ENCODE results near the gene FAM131A.

The FAM131A gene, protein sequence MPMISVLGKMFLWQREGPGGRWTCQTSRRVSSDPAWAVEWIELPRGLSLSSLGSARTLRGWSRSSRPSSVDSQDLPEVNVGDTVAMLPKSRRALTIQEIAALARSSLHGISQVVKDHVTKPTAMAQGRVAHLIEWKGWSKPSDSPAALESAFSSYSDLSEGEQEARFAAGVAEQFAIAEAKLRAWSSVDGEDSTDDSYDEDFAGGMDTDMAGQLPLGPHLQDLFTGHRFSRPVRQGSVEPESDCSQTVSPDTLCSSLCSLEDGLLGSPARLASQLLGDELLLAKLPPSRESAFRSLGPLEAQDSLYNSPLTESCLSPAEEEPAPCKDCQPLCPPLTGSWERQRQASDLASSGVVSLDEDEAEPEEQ

DNA sequence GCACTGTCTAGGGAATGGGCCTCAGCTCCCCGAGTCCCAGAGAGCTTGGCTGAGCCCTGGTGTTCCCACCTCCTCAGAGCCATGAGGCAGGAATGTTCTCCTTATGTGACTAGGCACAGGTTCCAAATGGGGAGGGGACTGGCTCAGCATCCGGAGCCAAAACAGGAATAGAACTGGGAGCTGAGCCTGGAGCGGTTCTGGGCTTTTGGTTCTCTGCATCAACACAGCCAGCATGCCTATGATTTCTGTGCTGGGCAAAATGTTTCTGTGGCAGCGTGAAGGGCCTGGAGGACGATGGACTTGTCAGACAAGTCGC, at the start of gene FAM131A:
FAM131A (plus strand) TSS at position 202 of the 316 bp plus-strand sequence; CDS start at position 233, 31 bp downstream.
- Mint-ChIP-seq H3K4me3 (peak within 1 kb of the TSS; percentile 88), H3K27me3 (no peaks in the 10 kb centered on the region), H3K27ac (peak within 1 kb of the TSS; percentile 81), H3K9me3 (no peaks in the 10 kb centered on the region), H3K4me1 (ENCODE audit: low read depth) (peaks cover 52% of the 10 kb centered on the region), H3K36me3 (ENCODE audit: low read depth) (peaks cover 30% of the 10 kb centered on the region)

DNA sequence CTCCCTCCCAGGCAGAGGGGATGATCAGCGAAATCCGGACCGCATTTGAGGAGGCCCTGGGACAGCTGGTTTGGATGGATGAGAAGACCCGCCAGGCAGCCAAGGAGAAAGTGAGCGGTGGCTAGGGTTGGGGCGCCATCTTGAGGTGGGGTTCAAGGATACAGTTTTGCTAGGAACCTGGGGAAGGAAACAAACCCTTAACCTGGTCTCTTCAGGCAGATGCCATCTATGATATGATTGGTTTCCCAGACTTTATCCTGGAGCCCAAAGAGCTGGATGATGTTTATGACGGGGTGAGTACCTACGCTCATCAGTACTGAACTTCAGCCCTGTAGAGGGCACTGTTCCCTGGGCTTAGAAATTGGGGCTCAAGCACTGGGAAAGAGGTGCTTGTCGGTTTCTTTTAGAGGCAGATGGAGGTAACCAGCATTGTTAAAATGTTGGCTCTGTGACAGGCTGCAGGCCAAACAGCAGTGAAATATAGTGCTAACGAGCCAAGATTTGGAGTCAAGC, 47.9 kb upstream of the FAM131A start:
- Mint-ChIP-seq H3K27me3 (peaks cover 13% of the 10 kb centered on the region), H3K36me3 (ENCODE audit: low read depth) (no peaks in the 10 kb centered on the region), H3K27ac (no peak overlapping the region), H3K4me1 (ENCODE audit: low read depth) (no peaks in the 10 kb centered on the region), H3K4me3 (no peak overlapping the region), H3K9me3 (no peaks in the 10 kb centered on the region)

DNA sequence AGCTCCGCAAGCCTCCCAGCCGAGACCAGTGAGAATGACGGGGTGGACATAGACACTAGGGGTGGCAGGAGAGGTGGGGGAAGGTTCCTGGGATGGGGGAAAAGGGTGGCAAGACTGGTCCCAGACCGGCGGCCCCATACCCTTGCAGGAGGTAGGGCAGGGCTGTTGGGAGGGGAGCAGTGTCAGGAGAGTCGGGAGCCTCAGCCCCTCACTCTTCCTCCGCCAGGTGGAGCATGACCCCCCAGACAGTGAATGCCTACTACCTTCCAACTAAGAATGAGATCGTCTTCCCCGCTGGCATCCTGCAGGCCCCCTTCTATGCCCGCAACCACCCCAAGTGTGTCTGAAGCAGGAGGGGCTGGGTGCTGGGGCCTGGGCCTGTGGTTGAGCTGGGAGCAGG, 47.1 kb upstream of the FAM131A start:
- Mint-ChIP-seq H3K9me3 (no peaks in the 10 kb centered on the region), H3K27ac (no peak overlapping the region), H3K4me1 (ENCODE audit: low read depth) (no peaks in the 10 kb centered on the region), H3K4me3 (no peak overlapping the region), H3K36me3 (ENCODE audit: low read depth) (no peaks in the 10 kb centered on the region), H3K27me3 (peaks cover 13% of the 10 kb centered on the region)

DNA sequence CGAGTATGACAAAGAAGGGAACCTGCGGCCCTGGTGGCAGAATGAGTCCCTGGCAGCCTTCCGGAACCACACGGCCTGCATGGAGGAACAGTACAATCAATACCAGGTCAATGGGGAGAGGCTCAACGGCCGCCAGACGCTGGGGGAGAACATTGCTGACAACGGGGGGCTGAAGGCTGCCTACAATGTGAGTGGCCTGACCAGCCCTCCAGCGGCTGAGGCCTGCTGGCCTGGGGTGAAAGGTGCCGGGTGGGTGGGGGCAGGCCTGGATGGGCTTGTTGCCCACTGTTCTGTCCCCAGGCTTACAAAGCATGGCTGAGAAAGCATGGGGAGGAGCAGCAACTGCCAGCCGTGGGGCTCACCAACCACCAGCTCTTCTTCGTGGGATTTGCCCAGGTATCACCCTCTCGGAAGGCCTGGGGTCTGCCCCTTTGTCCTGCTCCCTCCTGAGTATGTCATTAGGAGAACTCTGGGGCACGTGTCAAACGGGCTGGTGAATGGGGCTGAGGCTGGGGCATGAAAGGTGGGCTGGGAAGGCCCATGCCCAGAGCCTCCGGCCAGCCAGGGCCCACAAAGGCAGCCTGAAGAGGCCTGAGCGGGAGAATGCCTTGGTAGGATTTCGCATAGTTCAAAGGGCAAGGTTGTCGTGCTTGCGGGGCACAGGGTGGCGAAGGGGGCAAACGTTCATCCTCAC, 46.2 kb upstream of the FAM131A start:
- no peaks in the 10 kb centered on the region for H3K4me1 Mint-ChIP-seq (ENCODE audit: low read depth)
- H3K4me3 Mint-ChIP-seq, result no peak overlapping the region
- peaks cover 9% of the 10 kb centered on the region for H3K27me3 Mint-ChIP-seq
- no peaks in the 10 kb centered on the region for H3K36me3 Mint-ChIP-seq (ENCODE audit: low read depth)
- H3K27ac Mint-ChIP-seq, result no peak overlapping the region
- H3K9me3 Mint-ChIP-seq, result no peaks in the 10 kb centered on the region

DNA sequence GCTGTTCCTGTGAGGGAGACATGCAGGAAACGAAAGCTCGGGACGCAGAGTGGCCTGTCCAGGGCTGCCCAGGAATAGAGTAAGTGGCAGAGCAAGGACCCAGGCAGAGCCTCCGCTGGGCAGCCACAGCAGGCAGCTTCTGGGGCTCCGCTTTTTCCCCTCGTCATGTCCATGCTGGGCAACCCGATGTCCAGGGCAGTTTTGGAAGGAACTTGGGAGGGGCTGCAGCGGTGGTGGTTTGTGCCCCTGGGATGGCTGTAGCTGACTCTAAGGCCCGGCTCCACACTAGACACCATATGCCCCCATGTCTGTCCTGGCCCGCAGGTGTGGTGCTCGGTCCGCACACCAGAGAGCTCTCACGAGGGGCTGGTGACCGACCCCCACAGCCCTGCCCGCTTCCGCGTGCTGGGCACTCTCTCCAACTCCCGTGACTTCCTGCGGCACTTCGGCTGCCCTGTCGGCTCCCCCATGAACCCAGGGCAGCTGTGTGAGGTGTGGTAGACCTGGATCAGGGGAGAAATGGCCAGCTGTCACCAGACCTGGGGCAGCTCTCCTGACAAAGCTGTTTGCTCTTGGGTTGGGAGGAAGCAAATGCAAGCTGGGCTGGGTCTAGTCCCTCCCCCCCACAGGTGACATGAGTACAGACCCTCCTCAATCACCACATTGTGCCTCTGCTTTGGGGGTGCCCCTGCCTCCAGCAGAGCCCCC, 45.5 kb upstream of the FAM131A start:
- Mint-ChIP-seq H3K4me1 (ENCODE audit: low read depth) (no peaks in the 10 kb centered on the region), H3K27me3 (peaks cover 4% of the 10 kb centered on the region), H3K9me3 (no peaks in the 10 kb centered on the region), H3K27ac (no peak overlapping the region), H3K36me3 (ENCODE audit: low read depth) (no peaks in the 10 kb centered on the region), H3K4me3 (no peak overlapping the region)

DNA sequence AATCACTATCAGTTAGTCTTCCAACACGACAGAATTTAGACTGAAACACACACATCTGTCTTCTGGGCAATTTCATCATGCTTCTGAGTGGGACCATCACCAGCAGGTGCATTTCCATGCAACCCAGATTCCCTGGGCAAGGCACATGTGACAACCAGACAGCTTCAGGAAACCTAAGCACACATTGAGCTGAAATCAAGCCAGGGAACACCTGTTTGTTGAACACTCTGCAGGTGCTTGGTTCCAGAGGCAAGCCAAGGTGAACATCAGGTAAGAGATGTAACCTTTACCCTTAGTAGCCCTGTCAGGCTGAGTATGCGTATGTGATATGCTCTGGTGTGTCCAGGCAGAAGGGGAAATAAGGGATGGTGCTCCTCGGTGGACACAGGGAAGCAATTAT, 41.6 kb upstream of the FAM131A start:
- H3K36me3 Mint-ChIP-seq (ENCODE audit: low read depth), result peaks cover 13% of the 10 kb centered on the region
- no peaks in the 10 kb centered on the region for H3K27me3 Mint-ChIP-seq
- no peaks in the 10 kb centered on the region for H3K9me3 Mint-ChIP-seq
- no peak overlapping the region for H3K27ac Mint-ChIP-seq
- no peak overlapping the region for H3K4me3 Mint-ChIP-seq
- H3K4me1 Mint-ChIP-seq (ENCODE audit: low read depth), result peaks cover 17% of the 10 kb centered on the region

DNA sequence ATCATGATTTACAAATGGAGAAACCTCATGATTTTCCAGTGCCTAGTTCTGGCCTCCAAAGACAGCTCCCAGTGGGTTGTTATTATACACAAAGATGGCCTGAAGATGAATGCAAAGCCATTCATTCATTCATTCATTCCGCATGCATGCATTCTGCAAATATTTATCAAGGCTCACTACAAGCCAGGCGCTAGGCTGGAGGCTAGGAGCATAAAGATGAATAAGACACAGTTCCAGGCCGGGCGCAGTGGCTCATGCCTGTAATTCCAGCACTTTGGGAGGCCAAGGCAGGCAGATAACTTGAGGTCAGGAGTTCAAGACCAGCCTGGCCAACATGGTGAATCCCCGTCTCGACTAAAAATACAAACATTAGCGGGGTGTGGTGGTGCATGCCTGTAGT, 40.8 kb upstream of the FAM131A start:
- peaks cover 19% of the 10 kb centered on the region for H3K36me3 Mint-ChIP-seq (ENCODE audit: low read depth)
- H3K27ac Mint-ChIP-seq, result no peak overlapping the region
- H3K4me3 Mint-ChIP-seq, result no peak overlapping the region
- peaks cover 22% of the 10 kb centered on the region for H3K4me1 Mint-ChIP-seq (ENCODE audit: low read depth)
- H3K9me3 Mint-ChIP-seq, result no peaks in the 10 kb centered on the region
- H3K27me3 Mint-ChIP-seq, result no peaks in the 10 kb centered on the region

DNA sequence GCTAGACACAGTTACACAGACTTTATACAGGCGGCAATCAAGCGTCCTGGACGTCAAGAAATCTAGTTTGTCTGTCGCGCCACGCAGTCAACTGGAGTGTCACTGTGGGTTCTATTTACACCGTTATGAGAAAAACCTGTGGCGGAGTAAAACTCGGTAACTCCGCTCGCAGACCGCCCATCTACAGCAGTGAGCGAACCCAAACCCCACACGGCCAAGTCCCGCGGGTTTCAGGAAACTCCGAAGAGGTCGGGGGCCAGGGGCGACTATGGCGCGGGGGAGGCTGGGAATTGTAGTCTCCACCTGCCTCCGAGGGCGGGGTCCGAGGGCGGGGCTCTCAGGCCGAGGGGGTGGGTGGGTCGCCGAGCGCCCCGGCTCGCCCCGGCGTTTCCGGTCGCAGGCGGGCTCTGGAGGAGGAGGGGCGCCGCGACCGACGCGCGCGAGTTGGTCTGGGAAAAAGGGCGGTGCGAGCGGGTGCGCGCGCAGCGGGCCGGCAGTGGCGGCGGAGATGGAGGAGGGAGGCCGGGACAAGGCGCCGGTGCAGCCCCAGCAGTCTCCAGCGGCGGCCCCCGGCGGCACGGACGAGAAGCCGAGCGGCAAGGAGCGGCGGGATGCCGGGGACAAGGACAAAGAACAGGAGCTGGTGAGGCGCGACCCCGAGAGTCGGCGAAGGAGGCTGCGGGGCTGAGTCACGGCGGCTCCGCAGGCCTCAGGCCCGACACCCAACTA, 38.5 kb upstream of the FAM131A start, which contains the start of gene PSMD2:
PSMD2 (plus strand) TSS at position 483 of the 729 bp plus-strand sequence; CDS start at position 509, 26 bp downstream.
- Mint-ChIP-seq H3K36me3 (ENCODE audit: low read depth) (peaks cover 40% of the 10 kb centered on the region), H3K27ac (peak within 1 kb of the TSS; percentile 82), H3K4me3 (peak within 1 kb of the TSS; percentile 89), H3K27me3 (no peaks in the 10 kb centered on the region), H3K4me1 (ENCODE audit: low read depth) (peaks cover 29% of the 10 kb centered on the region), H3K9me3 (no peaks in the 10 kb centered on the region)

DNA sequence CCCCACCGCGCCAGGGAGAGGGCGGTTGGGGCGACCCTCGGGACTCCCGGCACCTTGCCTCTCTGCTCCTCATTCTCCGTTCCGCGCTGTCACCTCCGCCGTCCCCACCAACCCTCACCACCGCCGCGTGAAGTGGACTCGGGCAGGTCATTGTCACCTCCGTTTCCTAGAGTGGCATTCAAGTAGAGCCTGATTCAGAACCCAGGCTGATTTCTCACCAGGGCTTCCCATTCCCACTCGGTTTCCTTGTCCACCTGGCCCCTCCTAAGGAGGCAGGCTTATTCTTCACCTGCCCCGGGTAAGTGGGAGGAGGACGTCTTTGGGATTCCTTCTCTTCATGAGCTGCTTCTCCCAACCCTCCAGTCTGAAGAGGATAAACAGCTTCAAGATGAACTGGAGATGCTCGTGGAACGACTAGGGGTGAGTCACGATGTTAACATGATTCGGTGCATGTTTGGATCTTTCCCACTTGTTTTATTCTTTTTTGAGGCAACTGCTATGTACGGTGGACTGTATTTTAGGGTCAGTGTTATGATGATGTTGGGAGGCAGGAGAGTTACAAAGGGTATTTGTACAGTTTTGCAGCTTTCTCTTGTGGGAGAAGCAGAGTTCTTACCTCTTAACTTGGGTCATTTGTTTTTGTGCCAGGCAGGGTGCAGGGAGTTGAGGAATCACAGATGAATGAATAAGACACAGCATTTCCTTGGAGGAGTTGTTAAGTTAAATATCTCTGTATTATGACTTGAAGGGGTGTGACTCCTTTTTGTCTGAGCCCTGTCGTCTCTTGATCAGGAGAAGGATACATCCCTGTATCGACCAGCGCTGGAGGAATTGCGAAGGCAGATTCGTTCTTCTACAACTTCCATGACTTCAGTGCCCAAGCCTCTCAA, 37.7 kb upstream of the FAM131A start:
- Mint-ChIP-seq H3K9me3 (no peaks in the 10 kb centered on the region), H3K36me3 (ENCODE audit: low read depth) (peaks cover 49% of the 10 kb centered on the region)

DNA sequence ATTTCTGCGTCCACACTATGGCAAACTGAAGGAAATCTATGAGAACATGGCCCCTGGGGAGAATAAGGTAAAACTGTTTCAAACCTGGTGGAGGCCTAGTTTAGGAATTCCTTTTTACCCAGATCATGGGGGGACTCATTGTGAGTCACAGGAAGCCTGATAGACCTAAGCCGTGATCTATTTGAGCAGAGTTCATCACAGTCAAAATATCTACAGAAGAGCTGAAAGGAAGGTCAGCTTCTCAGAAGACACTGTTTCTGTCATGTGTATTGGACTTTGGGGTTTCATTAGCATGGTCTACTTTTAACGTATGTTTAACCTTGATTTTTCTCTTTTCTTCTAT, 37.1 kb upstream of the FAM131A start:
- Mint-ChIP-seq H3K27me3 (no peaks in the 10 kb centered on the region), H3K9me3 (no peaks in the 10 kb centered on the region), H3K36me3 (ENCODE audit: low read depth) (peaks cover 52% of the 10 kb centered on the region), H3K4me3 (peak overlapping the region; percentile 89), H3K27ac (peak overlapping the region; percentile 82), H3K4me1 (ENCODE audit: low read depth) (peaks cover 29% of the 10 kb centered on the region)

More for the DNA sequence above, 37.7 kb upstream of the FAM131A start:
- Mint-ChIP-seq H3K4me3 (peak overlapping the region; percentile 89), H3K27me3 (no peaks in the 10 kb centered on the region), H3K27ac (peak overlapping the region; percentile 82), H3K4me1 (ENCODE audit: low read depth) (peaks cover 29% of the 10 kb centered on the region)

DNA sequence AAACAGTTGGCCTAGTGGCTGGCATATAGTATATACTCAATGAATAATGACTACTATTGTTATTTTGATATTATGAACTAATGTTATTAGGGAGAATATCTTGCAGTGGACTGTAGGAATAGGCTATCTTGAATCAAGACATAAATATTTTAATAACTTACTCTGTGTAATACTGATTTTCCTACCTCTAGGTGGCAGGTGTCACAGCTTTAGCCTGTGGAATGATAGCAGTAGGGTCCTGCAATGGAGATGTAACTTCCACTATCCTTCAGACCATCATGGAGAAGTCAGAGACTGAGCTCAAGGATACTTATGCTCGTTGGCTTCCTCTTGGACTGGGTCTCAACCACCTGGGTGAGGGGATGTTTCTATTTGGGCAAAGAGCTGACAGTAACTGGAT, 31.8 kb upstream of the FAM131A start:
- no peaks in the 10 kb centered on the region for H3K27me3 Mint-ChIP-seq
- no peak overlapping the region for H3K27ac Mint-ChIP-seq
- H3K4me3 Mint-ChIP-seq, result no peak overlapping the region
- H3K9me3 Mint-ChIP-seq, result no peaks in the 10 kb centered on the region
- H3K36me3 Mint-ChIP-seq (ENCODE audit: low read depth), result peaks cover 86% of the 10 kb centered on the region
- H3K4me1 Mint-ChIP-seq (ENCODE audit: low read depth), result peaks cover 19% of the 10 kb centered on the region

DNA sequence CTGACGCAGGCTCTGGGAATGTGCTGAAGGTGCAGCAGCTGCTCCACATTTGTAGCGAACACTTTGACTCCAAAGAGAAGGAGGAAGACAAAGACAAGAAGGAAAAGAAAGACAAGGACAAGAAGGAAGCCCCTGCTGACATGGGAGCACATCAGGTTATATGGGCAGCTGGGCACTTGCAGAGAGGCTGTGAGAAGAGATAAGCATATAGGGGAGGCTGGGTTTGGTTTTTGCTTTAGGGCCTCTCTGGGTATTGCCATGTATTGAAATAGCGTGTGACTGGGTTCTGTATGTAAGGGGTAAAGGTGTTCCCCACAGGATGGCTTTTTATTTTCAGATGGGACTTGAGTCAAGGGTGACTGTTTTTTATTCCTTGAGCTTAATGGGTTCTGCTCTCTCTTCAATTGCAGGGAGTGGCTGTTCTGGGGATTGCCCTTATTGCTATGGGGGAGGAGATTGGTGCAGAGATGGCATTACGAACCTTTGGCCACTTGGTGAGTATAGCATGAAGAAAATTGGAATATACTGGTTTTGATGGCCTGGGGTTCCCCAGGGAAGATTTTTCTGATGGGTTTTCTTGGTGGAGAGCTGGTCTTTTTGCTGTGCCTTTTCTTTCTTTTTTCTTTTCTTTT, 30.9 kb upstream of the FAM131A start:
- Mint-ChIP-seq H3K4me1 (ENCODE audit: low read depth) (peaks cover 13% of the 10 kb centered on the region), H3K36me3 (ENCODE audit: low read depth) (peaks cover 79% of the 10 kb centered on the region), H3K9me3 (no peaks in the 10 kb centered on the region), H3K4me3 (no peak overlapping the region), H3K27ac (peak overlapping the region; percentile 9), H3K27me3 (no peaks in the 10 kb centered on the region)

DNA sequence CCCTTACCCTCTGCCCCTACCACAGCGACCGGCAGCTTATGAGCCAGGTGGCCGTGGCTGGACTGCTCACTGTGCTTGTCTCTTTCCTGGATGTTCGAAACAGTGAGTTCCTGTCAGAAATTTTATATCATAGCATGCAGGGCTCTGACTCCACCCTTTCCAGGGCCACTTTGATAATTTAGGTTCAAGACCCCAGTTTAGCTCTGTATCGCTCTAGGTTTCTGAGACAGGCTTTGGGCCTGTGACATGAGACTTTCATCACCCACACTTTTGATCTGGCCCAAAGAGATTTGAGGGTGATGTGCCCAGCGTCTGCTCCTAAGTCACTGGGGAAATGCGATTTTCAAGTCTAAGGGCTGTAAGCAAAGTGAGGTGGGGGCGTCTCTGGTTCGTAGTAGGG, 29.5 kb upstream of the FAM131A start:
- Mint-ChIP-seq H3K27me3 (no peaks in the 10 kb centered on the region), H3K36me3 (ENCODE audit: low read depth) (peaks cover 64% of the 10 kb centered on the region), H3K4me3 (no peak overlapping the region), H3K27ac (peak overlapping the region; percentile 14), H3K9me3 (no peaks in the 10 kb centered on the region), H3K4me1 (ENCODE audit: low read depth) (peaks cover 5% of the 10 kb centered on the region)
